H1 (cell line): ENCODE data around the gene BTBD10. TPM values are rescaled to one million over a fixed set of nuclear protein-coding genes. Genes with fewer than 3 reads are reported as not detected.
"Not testable (repeated sequence)": the region's sequence is repeated elsewhere in the genome, so short reads cannot be mapped to it uniquely, and the experiment has no call there.

ENCODE experiments used
- CTCF ChIA-PET: fragments of 300-600 bp; sonication (Branson Sonifier 250); formaldehyde crosslinking; loops from one replicate; lab custom pipeline; 2021; ENCODE audit not compliant: partially characterized antibody; lab: Charles Lee
- POLR2A ChIA-PET: fragments of 300-600 bp; sonication (Branson Sonifier 250); formaldehyde crosslinking; loops from one replicate; lab custom pipeline; 2021; ENCODE audit warnings: inconsistent platforms; ENCODE audit not compliant: partially characterized antibody; lab: Charles Lee
- DNase-seq, 2 experiments: peaks; one replicate each; pipeline versions ENCODE4 v3.0.0 to v3.0.0-alpha.2; 2010 to 2022; ENCODE audit warnings: low spot score in 2 of 2, low read depth in 1 of 2, mixed read lengths in 1 of 2
- FAIRE-seq: peaks from 2 replicates; lab custom pipeline; 2011; peaks lifted over from hg19 to GRCh38; lab: Jason Lieb, UNC
- H2AFZ ChIP-seq: 2 replicates; pipeline ENCODE4 v1.8.1; 2012; ENCODE audit warnings: low read length, inconsistent platforms
- H2AK5ac ChIP-seq: 2 replicates; pipeline ENCODE4 v1.6.1; 2013; ENCODE audit warnings: low read depth, low read length
- H2BK120ac ChIP-seq: replicated peaks from 2 replicates; pipeline ENCODE3; 2013; ENCODE audit warnings: low read depth, low read length, inconsistent platforms
- H2BK12ac ChIP-seq: 2 replicates; pipeline ENCODE4 v1.6.1; 2013; ENCODE audit warnings: low read depth, low read length
- H2BK15ac ChIP-seq: 2 replicates; pipeline ENCODE4 v1.6.1; 2013; ENCODE audit warnings: low read length
- H2BK20ac ChIP-seq: 2 replicates; pipeline ENCODE4 v1.6.1; 2013; ENCODE audit warnings: low read length
- H2BK5ac ChIP-seq: 2 replicates; pipeline ENCODE4 v1.6.1; 2013; ENCODE audit warnings: low read depth, low read length
- H3K14ac ChIP-seq: 2 replicates; pipeline ENCODE4 v1.6.1; 2013; ENCODE audit warnings: inconsistent platforms; ENCODE audit not compliant: insufficient read length
- H3K18ac ChIP-seq: 2 replicates; pipeline ENCODE4 v1.6.1; 2013; ENCODE audit warnings: low read length; ENCODE audit errors: extremely low read depth
- H3K23ac ChIP-seq: 2 replicates; pipeline ENCODE4 v1.6.1; 2013; ENCODE audit warnings: inconsistent platforms; ENCODE audit not compliant: insufficient read length
- H3K23me2 ChIP-seq: 2 replicates; pipeline ENCODE4 v1.6.1; 2013; ENCODE audit warnings: low read depth, low read length
- H3K27ac ChIP-seq: 2 replicates; pipeline ENCODE4 v1.6.1; 2011; ENCODE audit warnings: low read depth, low read length, inconsistent platforms
- H3K27me3 ChIP-seq, 4 experiments: replicated peaks in 1 of 4; 1 replicate in 1 of 4; 2 replicates in 3 of 4; pipeline versions ENCODE4 v1.6.1 to v1.8.1; 2011 to 2013; ENCODE audit warnings: low read length in 3 of 4, mild to moderate bottlenecking in 3 of 4, inconsistent platforms in 2 of 4, mixed read lengths in 2 of 4, moderate library complexity in 1 of 4; ENCODE audit not compliant: control insufficient read depth in 3 of 4, insufficient read depth in 3 of 4; ENCODE audit errors: extremely low read depth in 1 of 4
- H3K36me3 ChIP-seq, 4 experiments: 2 replicates each; pipeline versions ENCODE4 v1.6.1 to v1.8.1; 2011 to 2013; ENCODE audit warnings: mild to moderate bottlenecking in 4 of 4, low read length in 3 of 4, moderate library complexity in 2 of 4, control low read depth in 1 of 4, inconsistent platforms in 1 of 4; ENCODE audit not compliant: insufficient read depth in 4 of 4, control insufficient read depth in 2 of 4
- H3K4ac ChIP-seq: replicated peaks from 2 replicates; pipeline ENCODE3; 2013; ENCODE audit warnings: low read length, low read depth, mixed read lengths, inconsistent platforms; ENCODE audit not compliant: insufficient read length
- H3K4me1 ChIP-seq, 4 experiments: replicated peaks in 1 of 4; 1 replicate in 1 of 4; 2 replicates in 3 of 4; pipeline versions ENCODE4 v1.6.1 to v1.8.1; 2011 to 2013; ENCODE audit warnings: low read length in 3 of 4, inconsistent platforms in 2 of 4, mixed read lengths in 1 of 4; ENCODE audit not compliant: insufficient read depth in 4 of 4, control insufficient read depth in 3 of 4
- H3K4me2 ChIP-seq, 2 experiments: 2 replicates each; pipeline versions ENCODE4 v1.6.1 to v1.8.1; 2011 to 2013; ENCODE audit warnings: low read depth in 2 of 2, low read length in 2 of 2, control low read depth in 1 of 2, inconsistent platforms in 1 of 2, mild to moderate bottlenecking in 1 of 2; ENCODE audit not compliant: insufficient read depth in 1 of 2
- H3K4me3 ChIP-seq, 4 experiments: fragments of 200-600, 300-600 bp in 1 of 4; sonication (generic), shearing (Covaris generic), sonication (Bioruptor Twin) in 1 of 4; 2 replicates each; pipeline versions ENCODE4 v1.5.1 to v1.8.1; 2011 to 2016; ENCODE audit warnings: low read length in 4 of 4, low read depth in 3 of 4, control low read depth in 2 of 4, inconsistent platforms in 2 of 4, mild to moderate bottlenecking in 2 of 4, mixed read lengths in 1 of 4, moderate library complexity in 1 of 4; ENCODE audit not compliant: insufficient read depth in 2 of 4; ENCODE audit errors: extremely low read depth in 1 of 4
- H3K56ac ChIP-seq: replicated peaks from 2 replicates; pipeline ENCODE3; 2013; ENCODE audit warnings: low read depth, mild to moderate bottlenecking, mixed read lengths, low read length, inconsistent platforms; ENCODE audit not compliant: insufficient read length
- H3K79me1 ChIP-seq: 2 replicates; pipeline ENCODE4 v1.6.1; 2013; ENCODE audit warnings: low read depth, low read length, control low read depth
- H3K79me2 ChIP-seq, 2 experiments: 2 replicates each; pipeline versions ENCODE4 v1.6.1 to v1.8.1; 2012 to 2013; ENCODE audit warnings: low read length in 2 of 2, mild to moderate bottlenecking in 2 of 2, inconsistent platforms in 1 of 2; ENCODE audit not compliant: insufficient read depth in 2 of 2, control insufficient read depth in 1 of 2
- H3K9ac ChIP-seq, 4 experiments: replicated peaks in 1 of 4; 1 replicate in 1 of 4; 2 replicates in 3 of 4; pipeline versions ENCODE4 v1.6.1 to v1.8.1; 2011 to 2013; ENCODE audit warnings: low read depth in 3 of 4, low read length in 3 of 4, control low read depth in 2 of 4, mild to moderate bottlenecking in 2 of 4, moderate library complexity in 2 of 4, inconsistent platforms in 1 of 4; ENCODE audit errors: extremely low read depth in 1 of 4
- H3K9me3 ChIP-seq, 2 experiments: 2 replicates each; pipeline versions ENCODE4 v1.6.1 to v1.8.1; 2012 to 2013; ENCODE audit warnings: mild to moderate bottlenecking in 2 of 2, moderate library complexity in 2 of 2, control low read depth in 1 of 2, inconsistent platforms in 1 of 2, low read depth in 1 of 2, low read length in 1 of 2, mixed read lengths in 1 of 2; ENCODE audit not compliant: insufficient read depth in 2 of 2
- H4K20me1 ChIP-seq, 2 experiments: replicated peaks in 1 of 2; 2 replicates each; pipeline versions ENCODE3 to v1.8.1; 2011 to 2013; ENCODE audit warnings: inconsistent platforms in 2 of 2, low read length in 2 of 2, mild to moderate bottlenecking in 1 of 2; ENCODE audit not compliant: insufficient read depth in 2 of 2, control insufficient read depth in 1 of 2
- H4K5ac ChIP-seq: 2 replicates; pipeline ENCODE4 v1.6.1; 2013; ENCODE audit warnings: low read length, low read depth, mixed read lengths, inconsistent platforms; ENCODE audit not compliant: insufficient read length
- H4K8ac ChIP-seq: 2 replicates; pipeline ENCODE4 v1.8.0; 2013; ENCODE audit warnings: mild to moderate bottlenecking, moderate library complexity, low read length, inconsistent platforms; ENCODE audit not compliant: insufficient read depth; ENCODE audit errors: extremely low read depth
- H4K91ac ChIP-seq: replicated peaks from 2 replicates; pipeline ENCODE3; 2013; ENCODE audit warnings: low read length, mixed read lengths, inconsistent platforms; ENCODE audit not compliant: insufficient read length
- polyA plus RNA-seq, 7 experiments: library from polyadenylated mRNA; depleted of rRNA in 3 of 7; stranded (reverse) in 5 of 7; unstranded in 2 of 7; fragments of >200 nt in 5 of 7; fragments of 200-250 nt in 2 of 7; gene quantifications; 1 replicate in 5 of 7; 2 replicates in 1 of 7; 4 replicates in 1 of 7; pipeline versions ENCODE4 v1.2.1 to v1.2.3, GENCODE V29; 2011 to 2013; ENCODE audit warnings: missing spikeins in 2 of 7, mixed read lengths in 2 of 7
- total RNA-seq: library from RNA; stranded (reverse); fragmentation: NEBNext Ultra II Directional; extraction: Animal tissue kit (Norgen Biotek cat#: 25700); gene quantifications from 2 replicates; pipeline ENCODE4 v1.2.1, GENCODE V29; 2021

The BTBD10 gene
- total and polyA plus RNA-seq, 2 of the 8 experiments (the other 6 are each of a cell fraction or from before 2014, with no cell fraction given), result 13.8 to 22.2 TPM

DNA sequence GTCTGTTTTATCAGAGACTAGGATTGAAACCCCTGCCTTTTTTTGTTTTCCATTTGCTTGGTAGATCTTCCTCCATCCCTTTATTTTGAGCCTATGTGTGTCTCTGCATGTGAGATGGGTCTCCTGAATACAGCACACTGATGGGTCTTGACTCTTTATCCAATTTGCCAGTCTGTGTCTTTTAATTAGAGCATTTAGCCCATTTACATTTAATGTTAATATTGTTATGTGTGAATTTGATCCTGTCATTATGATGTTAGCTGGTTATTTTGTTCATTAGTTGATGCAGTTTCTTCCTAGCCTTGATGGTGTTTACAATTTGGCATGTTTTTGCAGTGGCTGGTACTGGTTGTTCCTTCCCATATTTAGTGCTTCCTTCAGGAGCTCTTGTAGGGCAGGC, 64.7 kb downstream of the BTBD10 start:
- CTCF ChIA-PET, H2BK120ac ChIP-seq, H3K4me1 ChIP-seq: not testable (repeated sequence)

More for the DNA sequence above, 64.7 kb downstream of the BTBD10 start:
- H2BK5ac ChIP-seq, H3K18ac ChIP-seq, H4K20me1 ChIP-seq, H3K4ac ChIP-seq, POLR2A ChIA-PET, H3K79me2 ChIP-seq, H4K8ac ChIP-seq, H2BK15ac ChIP-seq, H4K91ac ChIP-seq, H3K23me2 ChIP-seq, H3K79me1 ChIP-seq, FAIRE-seq, DNase-seq, H2BK20ac ChIP-seq, H3K27me3 ChIP-seq, H3K56ac ChIP-seq, H3K14ac ChIP-seq, H3K9ac ChIP-seq, H2BK12ac ChIP-seq, H2AK5ac ChIP-seq, H3K4me2 ChIP-seq, H3K4me3 ChIP-seq, H3K27ac ChIP-seq, H2AFZ ChIP-seq, H4K5ac ChIP-seq, H3K23ac ChIP-seq: not testable (repeated sequence)
- Histone ChIP-seq H3K9me3 (peaks cover 4 to 13% of the 10 kb centered on the region in 2 experiments), H3K36me3 (peaks cover 0 to 19% (median 7%) of the 10 kb centered on the region in 4 experiments; a peak in 6 of 8 replicates)
